Thyroid gland (tissue), 4 donors: ENCODE measurements around the gene RIC8B. TPM values are rescaled to one million over a fixed set of nuclear protein-coding genes. Genes with fewer than 3 reads are reported as not detected.

Experiments
- DNase-seq, 2 donors: peaks; one replicate each; pipeline ENCODE4 v3.0.0-alpha.2; 2019
- H3K27ac ChIP-seq, 3 donors: fragments of 200-600 bp; sonication (generic); 1 replicate in 2 of 3; 2 replicates in 1 of 3; pipeline ENCODE4 v1.5.1; 2016 to 2019; ENCODE audit warnings: mild to moderate bottlenecking in 1 of 3, moderate library complexity in 1 of 3
- H3K27me3 ChIP-seq: fragments of 200-600 bp; sonication (generic); one replicate; pipeline ENCODE4 v1.5.1; 2019
- H3K36me3 ChIP-seq, 2 donors: fragments of 200-600 bp; sonication (generic); one replicate each; pipeline ENCODE4 v1.5.1; 2016 to 2019
- H3K4me1 ChIP-seq, 2 donors: fragments of 200-600 bp; sonication (generic); one replicate each; pipeline ENCODE4 v1.5.1; 2017 to 2019
- H3K4me3 ChIP-seq, 3 donors: fragments of 200-600 bp; sonication (generic); replicated peaks in 1 of 3; 1 replicate in 2 of 3; 2 replicates in 1 of 3; pipeline ENCODE4 v1.5.1; 2016; ENCODE audit warnings: mild to moderate bottlenecking in 1 of 3
- H3K9me3 ChIP-seq: fragments of 200-600 bp; sonication (generic); one replicate; pipeline ENCODE4 v1.5.1; 2017
- CTCF ChIP-seq, 6 experiments: fragments of 200-600 bp in 3 of 6; fragments of 450-650 bp in 3 of 6; sonication (generic) in 3 of 6; IDR thresholded peaks; one replicate each; pipeline ENCODE4 v1.5.1; 2016 to 2019; ENCODE audit warnings: antibody characterized with exemption in 6 of 6, mild to moderate bottlenecking in 2 of 6, inconsistent platforms in 1 of 6, moderate library complexity in 1 of 6
- POLR2A ChIP-seq, 2 donors: fragments of 450-650 bp; IDR thresholded peaks; one replicate each; pipeline ENCODE4 v1.6.1; 2017; ENCODE audit warnings: antibody characterized with exemption in 2 of 2, mild to moderate bottlenecking in 2 of 2, moderate library complexity in 1 of 2
- WGBS, 2 donors: methylation state at CpG; one replicate each; pipeline ENCODE4 v1.1.5; 2017; 5-methylcytosine and 5-hydroxymethylcytosine counted together
- intact Hi-C: fragments of 100-400 bp; cut with DNase I; formaldehyde crosslinking; loops from one replicate; pipeline ENCODE4 v1.15.1; 2023
- total RNA-seq, 4 donors: library from RNA; depleted of rRNA; stranded (reverse); fragments of >200 nt; gene quantifications; one replicate each; pipeline ENCODE4 v1.2.3, GENCODE V29; 2016

RIC8B gene
- total RNA-seq, 4 donors from 2014 or later, result 32.5 to 49.8 (median 41.6) TPM

- no peaks in the 10 kb centered on the region for H3K9me3 ChIP-seq
- H3K4me3 ChIP-seq, result no peak overlapping the region
- no peak for DNase-seq
- no peak overlapping the region for H3K27ac ChIP-seq
- H3K4me1 ChIP-seq, result no peaks in the 10 kb centered on the region
- peaks cover 0 to 5% of the 10 kb centered on the region in 2 donors for H3K36me3 ChIP-seq
- intact Hi-C loops, result no loop called here
- WGBS, 2 donors, result 54 to 65% methylated on average over 1 of the region's 1 CpG
- H3K27me3 ChIP-seq, result no peaks in the 10 kb centered on the region
- no peak for TF ChIP-seq POLR2A (IDR thresholded peaks at IDR 0.05)
- no peak for TF ChIP-seq CTCF (IDR thresholded peaks at IDR 0.05)
Observed at GRCh38 chr12:106801167-106801708, 26.8 kb downstream of the RIC8B start.

GRCh38 chr12:106801830-106802533 is 27.5 kb downstream of the RIC8B start:
- intact Hi-C loops, result no loop called here
- Histone ChIP-seq H3K4me3 (no peak overlapping the region), H3K27me3 (no peaks in the 10 kb centered on the region), H3K9me3 (no peaks in the 10 kb centered on the region), H3K4me1 (no peaks in the 10 kb centered on the region), H3K27ac (no peak overlapping the region), H3K36me3 (peaks cover 0 to 5% of the 10 kb centered on the region in 2 donors)
- 80 to 87% methylated on average over 4 of the region's 4 CpGs for WGBS, 2 donors
- no peak for TF ChIP-seq CTCF (IDR thresholded peaks at IDR 0.05)
- TF ChIP-seq POLR2A (IDR thresholded peaks at IDR 0.05), result no peak
- DNase-seq, result no peak

GRCh38 chr12:106804668-106805067 is 30.2 kb downstream of the RIC8B start:
- 69 to 73% methylated on average over 3 of the region's 3 CpGs for WGBS, 2 donors
- Histone ChIP-seq H3K4me1 (no peaks in the 10 kb centered on the region), H3K36me3 (no peaks in the 10 kb centered on the region), H3K4me3 (no peak overlapping the region), H3K27ac (no peak overlapping the region), H3K9me3 (no peaks in the 10 kb centered on the region), H3K27me3 (no peaks in the 10 kb centered on the region)
- TF ChIP-seq POLR2A (IDR thresholded peaks at IDR 0.05) (no peak), CTCF (IDR thresholded peaks at IDR 0.05) (no peak)
- intact Hi-C loops, result no loop called here
- no peak for DNase-seq

- Histone ChIP-seq H3K4me1 (no peaks in the 10 kb centered on the region), H3K9me3 (no peaks in the 10 kb centered on the region), H3K4me3 (no peak overlapping the region), H3K27ac (no peak overlapping the region), H3K36me3 (no peaks in the 10 kb centered on the region), H3K27me3 (no peaks in the 10 kb centered on the region)
- no peak for DNase-seq
- intact Hi-C loops, result no loop called here
- WGBS, 2 donors, result 86 to 90% methylated on average over 6 of the region's 6 CpGs
- no peak for TF ChIP-seq CTCF (IDR thresholded peaks at IDR 0.05)
- TF ChIP-seq POLR2A (IDR thresholded peaks at IDR 0.05), result no peak
Observed at GRCh38 chr12:106814714-106815113, 40.2 kb downstream of the RIC8B start.

- Histone ChIP-seq H3K4me1 (no peaks in the 10 kb centered on the region), H3K9me3 (no peaks in the 10 kb centered on the region), H3K4me3 (no peak overlapping the region), H3K27ac (no peak overlapping the region), H3K36me3 (no peaks in the 10 kb centered on the region), H3K27me3 (no peaks in the 10 kb centered on the region)
- intact Hi-C loops, result no loop called here
- DNase-seq, result no peak
- TF ChIP-seq CTCF (IDR thresholded peaks at IDR 0.05) (no peak), POLR2A (IDR thresholded peaks at IDR 0.05) (no peak)
- WGBS, 2 donors, result 97% methylated on average over 1 of the region's 1 CpG
Observed at GRCh38 chr12:106815741-106816140, 41.3 kb downstream of the RIC8B start.
